Trophoblast cell (in vitro differentiated cells and primary cell): ENCODE data around the gene IL36RN.

Source experiments
- DNase-seq, 2 donors: peaks; one replicate each; pipeline ENCODE4 v3.0.0-alpha.2; 2016
- H2AFZ ChIP-seq: 2 replicates; pipeline ENCODE4 v1.6.1; 2013; ENCODE audit warnings: low read length, moderate library complexity, mild to moderate bottlenecking; ENCODE audit not compliant: insufficient read depth, poor library complexity
- H2AK5ac ChIP-seq: 2 replicates; pipeline ENCODE4 v1.6.1; 2013; ENCODE audit warnings: mild to moderate bottlenecking, low read length
- H2BK120ac ChIP-seq: 2 replicates; pipeline ENCODE4 v1.6.1; 2013; ENCODE audit warnings: low read length, mild to moderate bottlenecking, moderate library complexity; ENCODE audit not compliant: insufficient read depth, poor library complexity
- H2BK12ac ChIP-seq: 2 replicates; pipeline ENCODE4 v1.6.1; 2013; ENCODE audit warnings: mild to moderate bottlenecking, low read length, moderate library complexity
- H2BK5ac ChIP-seq: 2 replicates; pipeline ENCODE4 v1.6.1; 2013; ENCODE audit warnings: low read length, low read depth, moderate library complexity, mild to moderate bottlenecking; ENCODE audit not compliant: poor library complexity
- H3K14ac ChIP-seq: 2 replicates; pipeline ENCODE4 v1.6.1; 2013; ENCODE audit warnings: mild to moderate bottlenecking, low read length
- H3K18ac ChIP-seq: 2 replicates; pipeline ENCODE4 v1.6.1; 2013; ENCODE audit warnings: mild to moderate bottlenecking, low read length
- H3K23ac ChIP-seq: 2 replicates; pipeline ENCODE4 v1.6.1; 2013; ENCODE audit warnings: low read length
- H3K27ac ChIP-seq: 2 replicates; pipeline ENCODE4 v1.5.1; 2013; ENCODE audit warnings: low read depth, mild to moderate bottlenecking, inconsistent platforms, low read length, moderate library complexity
- H3K27me3 ChIP-seq: 2 replicates; pipeline ENCODE4 v1.6.1; 2013; ENCODE audit warnings: inconsistent platforms, mild to moderate bottlenecking, low read length, moderate library complexity; ENCODE audit not compliant: insufficient read depth
- H3K36me3 ChIP-seq, 2 experiments: 1 replicate in 1 of 2; 2 replicates in 1 of 2; pipeline ENCODE4 v1.6.1; 2013; ENCODE audit warnings: low read length in 2 of 2, mild to moderate bottlenecking in 2 of 2, moderate library complexity in 1 of 2; ENCODE audit not compliant: insufficient read depth in 2 of 2, control insufficient read depth in 1 of 2
- H3K4ac ChIP-seq: 2 replicates; pipeline ENCODE4 v1.6.1; 2013; ENCODE audit warnings: low read depth, mild to moderate bottlenecking, low read length, moderate library complexity
- H3K4me1 ChIP-seq, 2 experiments: 1 replicate in 1 of 2; 2 replicates in 1 of 2; pipeline ENCODE4 v1.6.1; 2013; ENCODE audit warnings: low read length in 2 of 2, mild to moderate bottlenecking in 2 of 2, moderate library complexity in 1 of 2; ENCODE audit not compliant: insufficient read depth in 2 of 2, control insufficient read depth in 1 of 2
- H3K4me2 ChIP-seq: 2 replicates; pipeline ENCODE4 v1.6.1; 2013; ENCODE audit warnings: inconsistent platforms, mild to moderate bottlenecking, low read length, moderate library complexity
- H3K4me3 ChIP-seq: 2 replicates; pipeline ENCODE4 v1.5.1; 2013; ENCODE audit warnings: mild to moderate bottlenecking, low read depth, low read length, inconsistent platforms
- H3K79me1 ChIP-seq: one replicate; pipeline ENCODE4 v1.6.1; 2013; ENCODE audit warnings: low read length
- H3K79me2 ChIP-seq: 2 replicates; pipeline ENCODE4 v1.6.1; 2013; ENCODE audit warnings: low read length, mild to moderate bottlenecking; ENCODE audit not compliant: control insufficient read depth, insufficient read depth, poor library complexity
- H3K9ac ChIP-seq: 2 replicates; pipeline ENCODE4 v1.6.1; 2013; ENCODE audit warnings: mild to moderate bottlenecking, low read length
- H3K9me3 ChIP-seq: 2 replicates; pipeline ENCODE4 v1.6.1; 2013; ENCODE audit warnings: low read depth, mild to moderate bottlenecking, control low read depth, inconsistent platforms, low read length; ENCODE audit not compliant: insufficient read depth
- H4K12ac ChIP-seq: 2 replicates; pipeline ENCODE4 v1.6.1; 2013; ENCODE audit warnings: low read depth, mild to moderate bottlenecking, low read length, moderate library complexity
- H4K8ac ChIP-seq: 2 replicates; pipeline ENCODE4 v1.6.1; 2013; ENCODE audit warnings: low read depth, mild to moderate bottlenecking, low read length, moderate library complexity
- H4K91ac ChIP-seq: one replicate; pipeline ENCODE4 v1.6.1; 2013; ENCODE audit warnings: low read depth, mild to moderate bottlenecking, low read length, moderate library complexity
- WGBS: extraction: QIAGEN DNeasy Blood & Tissue Kit; methylation state at CpG from one replicate; pipeline ENCODE4 v1.1.7; 2013; ENCODE audit warnings: missing lambda C conversion rate; ENCODE audit not compliant: insufficient read length, insufficient coverage; ENCODE audit errors: extremely low coverage; 5-methylcytosine and 5-hydroxymethylcytosine counted together

IL36RN gene

GRCh38 chr2:113067681-113068080 lies 8.7 kb downstream of the IL36RN start, which contains the start of gene IL1F10:
Gene IL1F10 (plus strand): TSS chr2:113067970. CDS start chr2:113072739, 4,769 bp downstream.
- DNase-seq, result no peak
- no peak within 1 kb of the TSS for H3K4ac ChIP-seq
- H3K27ac ChIP-seq, result no peak within 1 kb of the TSS
- H2BK5ac ChIP-seq, result no peak within 1 kb of the TSS
- no peak within 1 kb of the TSS for H4K91ac ChIP-seq
- no peaks in the 10 kb centered on the region for H3K79me1 ChIP-seq
- peaks cover 5 to 7% of the 10 kb centered on the region in 2 experiments for H3K4me1 ChIP-seq
- no peak within 1 kb of the TSS for H3K4me2 ChIP-seq
- no peak within 1 kb of the TSS for H2AK5ac ChIP-seq
- WGBS, result no CpG with 5 or more reads among the region's 3 CpGs
- no peak within 1 kb of the TSS for H4K12ac ChIP-seq
- H3K4me3 ChIP-seq, result no peak within 1 kb of the TSS
- H3K18ac ChIP-seq, result no peak within 1 kb of the TSS
- no peaks in the 10 kb centered on the region for H3K27me3 ChIP-seq
- H3K36me3 ChIP-seq, result no peaks in the 10 kb centered on the region
- H2BK120ac ChIP-seq, result no peak within 1 kb of the TSS
- no peak within 1 kb of the TSS for H2BK12ac ChIP-seq
- H3K23ac ChIP-seq, result no peak within 1 kb of the TSS
- peaks cover 7% of the 10 kb centered on the region for H3K9me3 ChIP-seq
- no peaks in the 10 kb centered on the region for H3K79me2 ChIP-seq
- H2AFZ ChIP-seq, result no peak within 1 kb of the TSS
- no peak within 1 kb of the TSS for H3K14ac ChIP-seq
- H3K9ac ChIP-seq, result no peak within 1 kb of the TSS
- no peak within 1 kb of the TSS for H4K8ac ChIP-seq

GRCh38 chr2:113068249-113068648 lies 9.3 kb downstream of the IL36RN start:
- Histone ChIP-seq H4K91ac (no peak overlapping the region), H3K4me2 (no peak overlapping the region), H2AFZ (no peak overlapping the region), H3K9ac (no peak overlapping the region), H2AK5ac (no peak overlapping the region), H4K12ac (no peak overlapping the region), H2BK120ac (no peak overlapping the region), H3K4ac (no peak overlapping the region), H3K27me3 (no peaks in the 10 kb centered on the region), H3K14ac (no peak overlapping the region), H3K79me1 (no peaks in the 10 kb centered on the region), H2BK12ac (no peak overlapping the region), H3K79me2 (no peaks in the 10 kb centered on the region), H3K36me3 (no peaks in the 10 kb centered on the region), H3K9me3 (peaks cover 7% of the 10 kb centered on the region), H3K23ac (no peak overlapping the region), H2BK5ac (no peak overlapping the region), H4K8ac (no peak overlapping the region), H3K4me3 (no peak overlapping the region), H3K27ac (no peak overlapping the region), H3K18ac (no peak overlapping the region), H3K4me1 (peaks cover 5 to 7% of the 10 kb centered on the region in 2 experiments)
- no CpG with 5 or more reads among the region's 2 CpGs for WGBS
- DNase-seq, result no peak

DNA sequence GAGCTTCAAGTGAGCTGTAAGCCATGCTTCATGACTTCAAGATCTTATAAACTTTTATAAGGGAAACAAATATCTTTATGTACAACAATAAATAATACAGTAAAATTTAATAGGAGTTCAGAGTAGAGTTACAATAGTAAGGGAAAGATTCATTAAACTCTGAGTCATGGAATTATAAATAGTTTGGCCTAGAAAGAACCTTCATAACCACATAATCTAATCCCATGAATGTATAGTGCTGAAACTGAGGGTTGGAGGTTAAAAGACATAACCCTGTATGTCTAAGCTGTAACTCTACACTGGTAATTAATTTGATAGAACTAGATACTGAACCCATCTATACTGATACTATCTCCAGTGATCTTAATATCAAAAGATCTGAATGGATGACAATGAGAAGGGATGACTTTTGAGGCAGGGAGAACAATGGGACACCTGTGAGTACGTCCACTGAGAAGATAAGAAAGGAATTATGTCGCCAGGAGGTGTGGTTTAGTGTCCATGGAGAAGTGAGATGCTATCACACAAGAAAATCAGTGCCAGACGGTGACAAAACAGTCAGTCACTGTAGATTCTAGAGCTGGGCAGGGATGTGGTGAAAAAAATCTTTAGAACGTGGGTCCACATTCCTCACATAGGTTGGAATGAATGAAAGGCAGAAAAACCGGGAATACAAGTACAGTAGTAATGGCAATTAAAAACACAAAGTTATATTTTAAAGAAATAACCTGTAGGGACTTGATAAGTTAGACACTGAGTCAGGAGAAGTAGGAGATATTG lies 9.9 kb downstream of the IL36RN start:
- Histone ChIP-seq H3K9ac (no peak overlapping the region), H3K79me1 (no peaks in the 10 kb centered on the region), H3K4ac (no peak overlapping the region), H2AK5ac (no peak overlapping the region), H3K79me2 (no peaks in the 10 kb centered on the region), H2BK120ac (no peak overlapping the region), H2BK12ac (no peak overlapping the region), H4K12ac (no peak overlapping the region), H3K9me3 (peaks cover 7% of the 10 kb centered on the region), H3K36me3 (no peaks in the 10 kb centered on the region), H2AFZ (no peak overlapping the region), H3K14ac (no peak overlapping the region), H3K4me3 (no peak overlapping the region), H4K8ac (no peak overlapping the region), H3K4me1 (peaks cover 5 to 7% of the 10 kb centered on the region in 2 experiments), H4K91ac (no peak overlapping the region), H2BK5ac (no peak overlapping the region), H3K23ac (no peak overlapping the region), H3K27me3 (no peaks in the 10 kb centered on the region), H3K18ac (no peak overlapping the region), H3K4me2 (no peak overlapping the region), H3K27ac (no peak overlapping the region)
- WGBS, result no CpG with 5 or more reads among the region's 5 CpGs
- peak; percentile 77 to 96 for DNase-seq

DNA sequence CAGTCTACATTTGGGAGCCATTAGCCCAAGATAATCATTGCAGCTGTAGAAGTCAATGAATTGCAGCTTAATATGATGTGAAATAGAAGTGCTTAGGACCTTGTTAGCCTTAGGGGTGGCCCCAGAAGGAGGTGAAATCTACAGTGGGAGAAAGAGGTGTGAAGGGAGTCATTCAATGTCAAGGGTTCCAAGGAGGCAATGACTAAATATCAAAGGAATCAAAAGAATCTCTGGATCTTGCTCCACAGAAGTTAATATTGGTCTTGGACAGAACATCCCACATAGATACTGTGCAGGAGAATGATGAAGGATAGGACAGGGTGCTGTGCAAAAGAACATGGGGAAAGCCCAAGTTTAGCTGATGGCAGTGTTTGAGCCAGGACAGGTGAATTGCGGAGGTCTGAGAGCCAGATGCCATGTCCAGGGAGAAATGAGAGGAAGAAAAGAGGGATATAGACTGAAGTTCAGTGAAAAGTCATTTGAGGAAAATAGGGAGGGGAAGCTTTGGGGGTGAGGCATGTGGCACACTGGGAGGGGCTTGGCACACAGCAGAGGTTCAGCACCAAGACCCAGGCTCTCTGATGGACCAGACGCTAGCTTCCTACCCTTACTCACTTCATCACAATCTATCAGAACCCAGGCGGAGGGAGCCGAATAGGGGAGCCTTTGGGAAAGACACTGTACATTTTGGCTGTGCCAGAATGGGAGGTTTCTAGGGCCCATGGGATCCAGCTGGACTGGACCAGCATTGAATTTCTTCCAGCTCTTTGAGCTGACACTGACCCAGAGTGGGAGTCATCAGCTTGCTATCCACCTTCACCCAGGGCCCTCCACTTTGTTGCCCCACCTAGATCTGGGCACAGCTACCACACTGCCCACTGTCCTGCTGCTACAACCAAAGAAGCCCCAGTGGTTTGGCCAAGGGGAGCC lies 10.9 kb downstream of the IL36RN start:
- Histone ChIP-seq H3K23ac (no peak overlapping the region), H3K9ac (no peak overlapping the region), H3K4me2 (no peak overlapping the region), H3K4me1 (peaks cover 5 to 7% of the 10 kb centered on the region in 2 experiments), H3K4ac (no peak overlapping the region), H2BK120ac (no peak overlapping the region), H4K91ac (no peak overlapping the region), H3K18ac (no peak overlapping the region), H3K27ac (no peak overlapping the region), H3K9me3 (peaks cover 3% of the 10 kb centered on the region), H3K27me3 (no peaks in the 10 kb centered on the region), H2BK12ac (no peak overlapping the region), H4K12ac (no peak overlapping the region), H3K79me2 (no peaks in the 10 kb centered on the region), H2BK5ac (no peak overlapping the region), H3K14ac (no peak overlapping the region), H3K36me3 (no peaks in the 10 kb centered on the region), H4K8ac (no peak overlapping the region), H3K4me3 (no peak overlapping the region), H3K79me1 (no peaks in the 10 kb centered on the region), H2AFZ (no peak overlapping the region), H2AK5ac (no peak overlapping the region)
- peak; percentile 55 to 74 for DNase-seq
- no CpG with 5 or more reads among the region's 4 CpGs for WGBS
